SKM-1 treated with dmso at 0.1 percent for 144 hours (cell line): ENCODE measurements around the gene VSTM2B.

ENCODE experiments used
- DNase-seq: peaks from one replicate; lab custom pipeline; 2025; ENCODE audit not compliant: unreplicated experiment; lab: John Stamatoyannopoulos, UW

VSTM2B gene

GRCh38 chr19:29587059-29587458 lies 61.3 kb downstream of the VSTM2B start:
- no peak for DNase-seq

- no peak for DNase-seq
Measured at GRCh38 chr19:29587518-29587986, 61.8 kb downstream of the VSTM2B start.

- no peak for DNase-seq
Measured at GRCh38 chr19:29588095-29588494, 62.3 kb downstream of the VSTM2B start.

- no peak for DNase-seq
Measured at GRCh38 chr19:29590278-29590677, 64.5 kb downstream of the VSTM2B start.

DNA sequence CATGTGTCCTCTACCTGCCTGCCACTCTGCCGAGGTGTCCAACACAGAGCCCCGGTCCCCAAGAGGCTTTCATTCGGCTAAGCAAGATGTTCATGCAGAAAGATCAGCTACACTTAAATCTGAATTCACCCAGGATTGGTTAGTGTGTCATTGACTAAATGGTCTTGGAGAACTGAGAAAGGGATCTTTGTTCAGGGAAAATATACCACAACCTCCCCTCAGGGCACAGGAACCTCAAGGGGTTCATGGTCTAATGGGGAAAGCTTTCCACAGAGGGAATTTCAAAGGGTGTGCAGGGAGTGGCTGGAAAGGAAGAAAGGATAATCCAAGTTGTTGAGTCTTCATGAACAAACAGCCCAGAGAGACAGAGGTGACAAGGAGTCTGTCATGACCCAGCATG lies 65.9 kb downstream of the VSTM2B start:
- DNase-seq, result no peak

- no peak for DNase-seq
Measured at GRCh38 chr19:29593869-29594268, 68.1 kb downstream of the VSTM2B start.

- DNase-seq, result no peak
Measured at GRCh38 chr19:29596080-29596727, 70.4 kb downstream of the VSTM2B start.

- DNase-seq, result no peak
Measured at GRCh38 chr19:29596885-29597525, 71.2 kb downstream of the VSTM2B start.

DNA sequence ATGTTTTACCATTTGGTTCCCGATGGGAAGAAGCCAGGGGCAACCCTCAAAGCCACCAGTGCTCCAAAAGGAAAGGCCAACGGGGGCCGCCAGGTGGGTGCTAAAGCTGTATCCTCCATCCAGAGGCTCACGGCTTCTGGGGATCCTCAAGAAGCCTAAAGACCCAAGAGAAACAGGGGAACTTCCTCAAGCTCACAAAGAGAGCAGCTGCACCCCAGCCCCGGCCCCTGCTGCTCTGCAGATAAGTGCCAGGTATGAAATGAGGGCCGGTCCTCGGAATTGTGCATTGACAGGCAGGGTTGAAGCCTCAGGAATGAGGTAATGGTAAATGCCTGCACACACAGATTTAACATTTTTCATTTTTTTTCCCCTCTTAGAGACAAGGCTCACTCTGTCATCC lies 72.2 kb downstream of the VSTM2B start:
- DNase-seq, result no peak

- DNase-seq, result no peak
Measured at GRCh38 chr19:29598496-29598895, 72.7 kb downstream of the VSTM2B start.

- DNase-seq, result no peak
Measured at GRCh38 chr19:29603308-29603707, 77.5 kb downstream of the VSTM2B start.

DNA sequence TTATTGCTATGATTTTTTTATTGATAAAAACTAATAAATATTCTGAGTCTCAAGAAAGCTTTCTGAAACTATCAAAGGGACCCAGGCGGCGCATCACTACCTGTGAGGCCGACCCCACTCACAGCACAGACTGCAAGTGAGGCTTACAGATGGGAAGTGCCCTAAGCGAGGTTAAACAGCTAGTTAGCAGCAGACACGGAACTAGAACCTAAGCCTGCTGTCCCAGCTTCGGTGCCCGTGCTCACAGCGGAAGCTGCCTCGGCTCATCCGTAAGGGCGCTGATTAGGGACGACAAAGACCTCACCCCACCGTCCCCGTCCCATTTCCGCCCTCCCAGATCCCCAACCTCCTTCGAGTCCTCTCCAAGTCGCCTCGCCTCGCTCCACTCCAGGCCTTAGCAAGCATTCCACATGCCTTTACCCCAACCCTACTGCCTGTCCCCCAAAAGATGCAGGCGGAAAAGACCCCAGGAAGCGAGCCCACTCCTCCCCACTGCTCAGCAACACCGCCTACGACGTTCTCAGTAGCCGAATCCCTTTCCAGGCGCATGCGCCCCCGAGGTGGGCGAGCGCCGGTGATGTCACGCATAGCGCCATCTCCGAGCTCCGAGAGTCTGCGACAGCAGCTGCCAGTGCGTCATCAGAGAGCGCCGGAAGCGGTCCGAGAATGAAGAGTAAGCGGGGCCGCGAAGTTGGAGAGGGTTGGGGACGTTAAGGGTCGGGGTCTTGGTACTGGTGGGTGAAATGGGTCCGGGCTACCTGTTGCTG lies 80.0 kb downstream of the VSTM2B start, which contains the start of gene POP4:
POP4 (plus strand) TSS at position 631 of the 767 bp plus-strand sequence; CDS start at position 667, 36 bp downstream.
- DNase-seq, result peak; percentile 82

GRCh38 chr19:29606420-29606747 lies 80.6 kb downstream of the VSTM2B start:
- DNase-seq, result no peak

DNA sequence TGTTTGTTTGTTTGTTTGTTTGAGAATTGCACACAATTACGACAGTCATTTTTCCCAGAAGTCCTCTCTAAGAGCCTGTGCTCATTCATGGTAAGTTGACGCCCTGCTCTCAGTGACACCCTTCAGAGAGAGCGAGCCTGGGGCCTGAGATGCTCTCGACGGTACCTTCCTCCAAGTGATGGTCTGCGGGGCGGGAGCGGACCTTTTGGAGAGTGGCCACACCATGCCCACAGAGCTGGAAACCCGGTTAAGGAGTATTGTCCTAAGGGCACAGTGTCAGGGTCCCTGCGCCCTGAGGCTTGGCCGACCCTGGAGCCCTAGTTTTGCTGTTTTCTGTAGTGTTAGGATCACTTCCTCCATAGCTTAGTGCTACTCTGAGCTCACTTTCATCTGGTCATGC lies 83.8 kb downstream of the VSTM2B start:
- DNase-seq, result no peak

DNA sequence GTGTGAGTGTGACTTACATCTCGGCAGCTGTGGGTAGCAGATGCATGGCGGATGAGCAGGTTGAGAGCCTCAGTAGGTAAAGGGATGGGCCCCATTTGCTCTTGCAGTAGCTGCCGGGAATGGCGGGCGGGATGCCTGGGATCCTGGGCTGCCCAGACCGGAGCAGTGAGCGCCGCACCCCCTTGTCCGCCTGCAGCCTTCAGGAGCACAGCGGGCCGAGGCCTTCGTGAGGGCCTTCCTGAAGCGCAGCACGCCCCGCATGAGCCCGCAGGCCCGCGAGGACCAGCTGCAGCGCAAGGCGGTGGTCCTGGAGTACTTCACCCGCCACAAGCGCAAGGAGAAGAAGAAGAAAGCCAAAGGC lies 84.4 kb downstream of the VSTM2B start:
- DNase-seq, result no peak

GRCh38 chr19:29610574-29611271 lies 84.9 kb downstream of the VSTM2B start:
- DNase-seq, result peak; percentile 60

DNA sequence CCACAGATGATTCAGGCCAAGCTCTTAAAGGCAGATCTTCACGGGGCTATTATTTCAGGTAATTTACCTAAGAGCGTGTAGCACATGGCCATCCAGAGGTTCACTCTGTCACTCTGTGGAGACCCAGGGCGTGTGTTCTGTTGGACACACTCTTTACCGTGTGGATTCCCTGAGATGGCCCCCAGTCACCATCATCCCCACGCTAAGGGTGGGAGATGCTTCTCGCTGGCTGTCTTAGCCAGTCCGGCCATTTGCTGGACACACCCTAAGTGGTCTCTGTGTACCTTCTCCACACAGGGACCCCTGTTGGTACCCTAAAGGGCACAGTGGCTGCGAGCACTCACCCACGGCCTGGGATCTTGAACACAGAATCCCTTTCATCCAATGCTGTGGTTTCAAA lies 86.3 kb downstream of the VSTM2B start:
- DNase-seq, result no peak

DNA sequence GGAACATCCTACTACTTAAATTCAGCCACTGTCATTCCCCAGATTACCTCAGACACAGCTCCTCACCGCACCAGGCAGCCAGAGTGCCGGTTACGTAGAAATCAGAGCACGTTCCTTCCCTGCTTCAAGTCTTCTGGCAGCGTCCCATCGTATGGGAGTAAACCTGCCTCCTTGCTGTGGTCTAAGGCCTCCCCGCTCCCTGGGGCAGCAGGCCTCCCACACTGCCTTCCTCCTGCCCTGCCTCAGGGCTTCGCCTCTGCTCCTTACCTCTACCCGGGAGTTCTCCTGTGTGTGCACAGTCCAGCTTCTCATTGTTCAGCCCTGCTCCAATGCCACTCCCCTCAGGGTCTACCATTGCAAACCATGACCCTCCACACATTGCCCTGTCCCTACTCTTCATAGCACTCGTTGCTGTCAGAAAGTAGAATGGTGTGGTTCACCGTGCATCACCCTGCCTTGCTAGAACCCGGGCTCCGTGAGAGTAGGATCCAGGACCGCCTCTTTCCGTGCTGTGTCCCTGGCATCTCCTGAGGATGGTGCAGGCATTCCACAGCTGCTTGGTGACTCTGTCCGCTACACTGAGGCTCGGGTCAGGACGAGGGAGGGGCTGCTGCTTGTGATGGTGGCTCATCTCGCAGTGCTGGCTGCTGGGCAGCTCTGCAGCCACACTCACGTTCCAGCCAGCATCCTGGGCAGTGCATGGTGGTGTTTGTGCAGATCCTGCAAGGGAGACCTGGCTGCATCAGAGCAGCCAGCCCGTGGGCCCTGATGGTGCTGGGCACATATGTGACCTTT lies 87.2 kb downstream of the VSTM2B start:
- DNase-seq, result no peak

- DNase-seq, result no peak
Measured at GRCh38 chr19:29614046-29614445, 88.3 kb downstream of the VSTM2B start.
